Measurements from ENCODE around the gene MAT2A. TPM values are rescaled to one million over a fixed set of nuclear protein-coding genes. Genes with fewer than 3 reads are reported as not detected.

MAT2A gene
- total RNA-seq (100 to 1,000 TPM; 125 to 195 (median 145) TPM), polyA plus RNA-seq (10 to 100 TPM; 41.3 to 89.0 (median 71.4) TPM)
- long read RNA-seq, donor 1, transcript MAT2A-201 (9 exons, 2,819 nt), result major isoform, 32 of 71 reads
- long read RNA-seq, donor 1, partial matches to known transcripts, result 38 of 71 reads
- long read RNA-seq, donor 1, other reads (novel, unspliced or antisense), result 0 of 71 reads
- long read RNA-seq, donor 2, transcript MAT2A-201 (9 exons, 2,819 nt), result major isoform, 21 of 36 reads
- long read RNA-seq, donor 2, partial matches to known transcripts, result 13 of 36 reads
- long read RNA-seq, donor 2, other reads (novel, unspliced or antisense), result 0 of 36 reads

DNA sequence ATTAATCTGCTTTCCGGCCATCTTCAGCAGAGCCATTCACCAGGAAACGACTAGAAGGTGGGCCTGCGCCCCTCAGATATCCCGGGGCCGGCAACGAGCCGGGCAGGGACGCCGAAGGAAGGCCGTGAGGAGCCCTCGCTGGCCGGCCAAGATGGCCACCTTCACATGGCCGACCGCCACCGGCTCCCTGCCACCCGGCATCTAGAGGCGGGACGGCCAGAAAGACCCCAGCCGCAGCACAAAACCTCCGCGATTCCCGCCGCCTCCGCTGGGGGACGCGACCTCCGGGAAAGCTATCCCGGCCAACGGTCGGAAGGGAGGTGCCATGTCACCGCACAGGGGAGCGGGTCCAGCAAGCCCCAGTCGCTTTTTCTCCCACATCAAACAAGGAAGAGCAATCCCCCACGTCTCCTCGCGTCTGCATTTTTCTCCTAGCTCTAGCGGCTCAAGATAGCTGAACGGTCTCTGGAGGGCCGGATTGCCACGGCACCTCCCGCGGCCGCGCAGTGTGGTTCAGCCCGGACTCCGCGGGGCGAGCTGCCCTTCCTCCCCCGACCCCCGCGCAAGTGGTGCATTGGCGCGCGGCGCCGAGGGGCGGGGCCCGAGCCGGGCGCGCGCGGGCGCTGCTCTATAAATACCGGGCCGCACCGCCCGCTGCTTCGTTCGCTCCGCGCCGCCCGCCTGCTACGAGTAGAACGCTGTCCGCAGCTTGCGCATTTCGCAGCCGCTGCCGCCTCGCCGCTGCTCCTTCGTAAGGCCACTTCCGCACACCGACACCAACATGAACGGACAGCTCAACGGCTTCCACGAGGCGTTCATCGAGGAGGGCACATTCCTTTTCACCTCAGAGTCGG, at the start of gene MAT2A:
TSS of gene MAT2A (plus strand) at position 662 of the 854 bp plus-strand sequence. CDS start at position 782, 120 bp downstream.
- H3K4me1 ChIP-seq, result peaks cover 20 to 79% (median 43%) of the 10 kb centered on the region in 6 donors
- DNase-seq, result peak; percentile 98
- H3K36me3 ChIP-seq, result peaks cover 3 to 31% (median 28%) of the 10 kb centered on the region in 6 donors
- intact Hi-C loops (cut with DNase I; ENCODE audit: low total_unique reads), result no loop called here
- TF ChIP-seq CTCF (IDR thresholded peaks at IDR 0.05 in 8 of 11, conservative IDR thresholded peaks at IDR 0.05 in 3 of 11) (peak; percentile 48 to 79 (median 76)), POLR2A (IDR thresholded peaks at IDR 0.05) (peak; percentile 93 to 98 (median 98)), POLR2AphosphoS5 (IDR thresholded peaks at IDR 0.05) (peak; percentile 99 to 100 (median 99))
- H3K9me3 ChIP-seq, result no peaks in the 10 kb centered on the region
- no peaks in the 10 kb centered on the region for H3K27me3 ChIP-seq (replicated peaks in 1 of 7)
- H3K4me3 ChIP-seq, result peak within 1 kb of the TSS; percentile 78 to 97 (median 88)
- H3K27ac ChIP-seq, result peak within 1 kb of the TSS; percentile 92 to 99 (median 99)
- 0% methylated on average over 67 to 92 of the region's 92 CpGs for WGBS, 5 donors

DNA sequence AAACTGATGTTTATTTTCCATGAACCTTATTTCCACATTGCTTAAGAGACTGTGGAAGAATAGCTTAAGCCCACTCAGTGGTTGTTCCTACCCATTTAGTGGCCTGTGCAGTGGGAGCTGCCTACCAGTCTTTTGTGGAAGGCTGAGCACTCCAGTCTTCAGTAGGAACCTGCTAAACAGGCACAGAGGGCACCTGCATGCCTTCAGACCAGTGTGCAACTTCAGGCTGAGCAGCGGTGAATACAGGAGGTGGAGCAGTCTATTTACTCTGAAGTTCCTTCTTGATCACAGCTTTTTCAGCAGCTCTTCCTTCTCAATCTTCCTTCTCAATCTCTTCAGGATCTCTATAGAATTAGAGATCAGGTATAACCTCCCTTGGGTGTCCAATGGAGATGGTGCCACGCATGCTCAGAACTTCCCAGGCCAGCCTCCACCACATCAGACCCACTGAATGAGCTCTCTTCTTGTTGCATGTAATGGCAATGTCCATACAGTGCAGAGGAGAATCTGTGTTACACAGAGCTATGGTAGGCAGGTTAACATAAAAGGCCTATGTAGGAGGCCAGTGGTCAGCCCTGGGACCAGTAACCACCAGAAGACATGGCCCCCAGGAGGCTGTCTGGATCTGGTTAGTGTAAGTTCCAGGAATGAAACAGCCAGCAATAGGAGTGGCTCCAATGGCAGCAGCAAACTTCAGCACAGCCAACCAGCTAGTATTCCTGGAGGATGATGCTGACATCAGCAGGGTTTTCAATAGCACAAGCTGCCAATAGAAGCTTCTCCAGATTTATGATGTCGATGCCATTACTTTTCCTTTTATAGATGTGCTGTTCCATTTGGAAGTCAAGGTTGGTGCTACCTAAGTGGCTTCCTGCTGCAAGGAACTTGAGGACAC, 47.9 kb upstream of the MAT2A start:
- intact Hi-C loops (cut with DNase I; ENCODE audit: low total_unique reads), result no loop called here
- Histone ChIP-seq H3K4me1 (no peaks in the 10 kb centered on the region), H3K27me3 (replicated peaks in 1 of 7) (no peaks in the 10 kb centered on the region), H3K4me3 (no peak overlapping the region), H3K27ac (no peak overlapping the region), H3K36me3 (no peaks in the 10 kb centered on the region), H3K9me3 (peaks cover 0 to 36% (median 15%) of the 10 kb centered on the region in 8 donors)
- no peak for TF ChIP-seq POLR2A (IDR thresholded peaks at IDR 0.05)
- no peak for TF ChIP-seq CTCF (IDR thresholded peaks at IDR 0.05 in 8 of 11, conservative IDR thresholded peaks at IDR 0.05 in 3 of 11)
- TF ChIP-seq POLR2AphosphoS5 (IDR thresholded peaks at IDR 0.05), result no peak
- no peak for DNase-seq
- 85 to 95% (median 90%) methylated on average over 3 of the region's 3 CpGs for WGBS, 5 donors

DNA sequence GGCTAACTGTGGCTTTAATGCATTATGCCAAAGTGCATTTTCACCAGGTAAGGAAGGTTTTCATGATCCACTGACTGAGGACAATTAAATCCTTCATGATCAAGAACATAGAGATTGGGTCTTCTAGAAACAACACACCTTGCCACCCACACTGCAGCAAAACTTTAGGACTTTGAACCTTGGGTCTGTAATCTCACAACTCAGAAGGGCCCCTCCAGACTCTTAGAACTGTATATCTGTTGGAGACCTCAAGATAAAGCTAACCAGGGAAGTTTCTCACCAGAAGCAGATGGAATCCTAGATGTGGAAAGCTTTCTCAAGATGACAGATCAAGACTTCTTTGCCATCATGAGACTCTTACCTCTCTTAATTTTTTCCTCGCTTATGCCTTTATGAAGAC, 42.5 kb upstream of the MAT2A start:
- 92 to 100% (median 97%) methylated on average over 1 of the region's 1 CpG for whole genome bisulfite sequencing, 5 donors
- H3K9me3 ChIP-seq, result peaks cover 0 to 3% (median 0%) of the 10 kb centered on the region in 8 donors
- TF ChIP-seq POLR2AphosphoS5 (IDR thresholded peaks at IDR 0.05) (no peak), CTCF (IDR thresholded peaks at IDR 0.05 in 8 of 11, conservative IDR thresholded peaks at IDR 0.05 in 3 of 11) (no peak), POLR2A (IDR thresholded peaks at IDR 0.05) (no peak)
- H3K27ac ChIP-seq, result no peak overlapping the region
- H3K27me3 ChIP-seq (replicated peaks in 1 of 7), result no peaks in the 10 kb centered on the region
- H3K4me3 ChIP-seq, result no peak overlapping the region
- H3K4me1 ChIP-seq, result peaks cover 0 to 37% (median 10%) of the 10 kb centered on the region in 6 donors
- no peak for DNase-seq
- intact Hi-C loops (cut with DNase I; ENCODE audit: low total_unique reads), result no loop called here
- H3K36me3 ChIP-seq, result no peaks in the 10 kb centered on the region
